ENCODE data around the gene RRP7A. TPM values are rescaled to one million over a fixed set of nuclear protein-coding genes. Genes with fewer than 3 reads are reported as not detected.
"Not testable (repeated sequence)": the region's sequence is repeated elsewhere in the genome, so short reads cannot be mapped to it uniquely, and the experiment has no call there.

RRP7A gene
- total and polyA plus RNA-seq, 4 donors: 8.6 to 12.1 (median 10.3) TPM

GRCh38 chr22:42560781-42561180 lies 41.2 kb upstream of the RRP7A start:
- Histone ChIP-seq H3K27ac (ENCODE audit: low read depth in 1 of 2, low read length in 2 of 2) (no peak overlapping the region), H3K9me3 (ENCODE audit: control insufficient read depth in 4 of 4, low read length in 3 of 4) (no peaks in the 10 kb centered on the region), H3K27me3 (ENCODE audit: control insufficient read depth in 4 of 4, insufficient read depth in 4 of 4, low read length in 3 of 4) (no peaks in the 10 kb centered on the region), H3K36me3 (ENCODE audit: control insufficient read depth in 4 of 4, insufficient read depth in 3 of 4, low read depth in 1 of 4, low read length in 3 of 4) (no peaks in the 10 kb centered on the region), H3K4me3 (ENCODE audit: low read depth in 1 of 3, low read length in 3 of 3) (no peak overlapping the region), H3K4me1 (ENCODE audit: control insufficient read depth in 4 of 4, insufficient read depth in 4 of 4, low read length in 3 of 4) (peaks cover 0 to 6% (median 1%) of the 10 kb centered on the region in 4 donors), H3K9ac (ENCODE audit: low read depth in 1 of 2, low read length in 2 of 2) (no peak overlapping the region)
- DNase-seq (ENCODE audit: low spot score): no peak
- WGBS: 84% methylated on average over 7 of the region's 7 CpGs
- TF ChIP-seq ATF3 (IDR thresholded peaks at IDR 0.05) (no peak), NR2F2 (IDR thresholded peaks at IDR 0.05) (no peak), MAX (IDR thresholded peaks at IDR 0.05) (no peak), CTCF (IDR thresholded peaks at IDR 0.05; ENCODE audit: low read depth, low read length, missing input control) (peak; percentile 5), RAD21 (IDR thresholded peaks at IDR 0.05) (peak in 1 of 2 donors; percentile 66), SP1 (IDR thresholded peaks at IDR 0.05) (no peak)

- Histone ChIP-seq H3K4me1 (ENCODE audit: control insufficient read depth in 4 of 4, insufficient read depth in 4 of 4, low read length in 3 of 4) (peaks cover 0 to 6% (median 1%) of the 10 kb centered on the region in 4 donors), H3K4me3 (ENCODE audit: low read depth in 1 of 3, low read length in 3 of 3) (no peak overlapping the region), H3K27ac (ENCODE audit: low read depth in 1 of 2, low read length in 2 of 2) (no peak overlapping the region), H3K9me3 (ENCODE audit: control insufficient read depth in 4 of 4, low read length in 3 of 4) (no peaks in the 10 kb centered on the region), H3K9ac (ENCODE audit: low read depth in 1 of 2, low read length in 2 of 2) (no peak overlapping the region), H3K36me3 (ENCODE audit: control insufficient read depth in 4 of 4, insufficient read depth in 3 of 4, low read depth in 1 of 4, low read length in 3 of 4) (no peaks in the 10 kb centered on the region), H3K27me3 (ENCODE audit: control insufficient read depth in 4 of 4, insufficient read depth in 4 of 4, low read length in 3 of 4) (no peaks in the 10 kb centered on the region)
- TF ChIP-seq YY1 (IDR thresholded peaks at IDR 0.05) (no peak), HNF4G (IDR thresholded peaks at IDR 0.05) (no peak), TAF1 (conservative IDR thresholded peaks at IDR 0.05) (no peak), GABPA (IDR thresholded peaks at IDR 0.05 in 1 of 2, conservative IDR thresholded peaks at IDR 0.05 in 1 of 2) (no peak), ATF3 (IDR thresholded peaks at IDR 0.05) (no peak), NR2F2 (IDR thresholded peaks at IDR 0.05) (no peak), SP1 (IDR thresholded peaks at IDR 0.05) (no peak), EGR1 (IDR thresholded peaks at IDR 0.05; ENCODE audit: low read depth in 2 of 2) (no peak), HNF4A (conservative IDR thresholded peaks at IDR 0.05) (no peak), RXRA (IDR thresholded peaks at IDR 0.05) (no peak), FOXA2 (IDR thresholded peaks at IDR 0.05) (no peak)
- WGBS: 92% methylated on average over 8 of the region's 8 CpGs
- no peak for DNase-seq (ENCODE audit: low spot score)
Measured at GRCh38 chr22:42560381-42560780, 40.8 kb upstream of the RRP7A start.

GRCh38 chr22:42553475-42554361 lies 34.1 kb upstream of the RRP7A start, which contains the start of gene SERHL2:
Gene SERHL2 (plus strand): TSS chr22:42553956. CDS start chr22:42554021, 65 bp downstream.
- 6% methylated on average over 75 of the region's 75 CpGs for WGBS
- Histone ChIP-seq H3K4me3 (ENCODE audit: low read depth in 1 of 3, low read length in 3 of 3) (peak within 1 kb of the TSS; percentile 11 to 69 (median 53)), H3K9ac (ENCODE audit: low read depth in 1 of 2, low read length in 2 of 2) (no peak within 1 kb of the TSS), H3K9me3 (ENCODE audit: control insufficient read depth in 4 of 4, low read length in 3 of 4) (no peaks in the 10 kb centered on the region), H3K27me3 (ENCODE audit: control insufficient read depth in 4 of 4, insufficient read depth in 4 of 4, low read length in 3 of 4) (no peaks in the 10 kb centered on the region), H3K27ac (ENCODE audit: low read depth in 1 of 2, low read length in 2 of 2) (no peak within 1 kb of the TSS), H3K4me1 (ENCODE audit: control insufficient read depth in 4 of 4, insufficient read depth in 4 of 4, low read length in 3 of 4) (peaks cover 0 to 7% (median 4%) of the 10 kb centered on the region in 4 donors), H3K36me3 (ENCODE audit: control insufficient read depth in 4 of 4, insufficient read depth in 3 of 4, low read depth in 1 of 4, low read length in 3 of 4) (no peaks in the 10 kb centered on the region)
- TF ChIP-seq EGR1 (IDR thresholded peaks at IDR 0.05; ENCODE audit: low read depth in 2 of 2): no peak
- no peak for TF ChIP-seq ATF3 (IDR thresholded peaks at IDR 0.05)
- no peak for TF ChIP-seq JUND (IDR thresholded peaks at IDR 0.05)
- no peak for TF ChIP-seq GABPA (IDR thresholded peaks at IDR 0.05 in 1 of 2, conservative IDR thresholded peaks at IDR 0.05 in 1 of 2)
- no peak for TF ChIP-seq MAX (IDR thresholded peaks at IDR 0.05)
- TF ChIP-seq FOXA2 (IDR thresholded peaks at IDR 0.05): no peak
- TF ChIP-seq TAF1 (conservative IDR thresholded peaks at IDR 0.05): no peak
- TF ChIP-seq FOXA1 (IDR thresholded peaks at IDR 0.05): no peak
- TF ChIP-seq HNF4A (conservative IDR thresholded peaks at IDR 0.05): no peak
- no peak for TF ChIP-seq HNF4G (IDR thresholded peaks at IDR 0.05)
- no peak for TF ChIP-seq SP1 (IDR thresholded peaks at IDR 0.05)
- no peak for TF ChIP-seq RAD21 (IDR thresholded peaks at IDR 0.05)
- TF ChIP-seq YY1 (IDR thresholded peaks at IDR 0.05): no peak
- TF ChIP-seq ZBTB33 (IDR thresholded peaks at IDR 0.05): no peak
- peak; percentile 100 for DNase-seq (ENCODE audit: low spot score)

GRCh38 chr22:42552294-42552647 lies 32.7 kb upstream of the RRP7A start:
- H3K36me3 ChIP-seq (ENCODE audit: control insufficient read depth in 4 of 4, insufficient read depth in 3 of 4, low read depth in 1 of 4, low read length in 3 of 4); H3K4me3 ChIP-seq (ENCODE audit: low read depth in 1 of 3, low read length in 3 of 3); H3K27ac ChIP-seq (ENCODE audit: low read depth in 1 of 2, low read length in 2 of 2); DNase-seq (ENCODE audit: low spot score); H3K4me1 ChIP-seq (ENCODE audit: control insufficient read depth in 4 of 4, insufficient read depth in 4 of 4, low read length in 3 of 4); H3K9me3 ChIP-seq (ENCODE audit: control insufficient read depth in 4 of 4, low read length in 3 of 4); H3K27me3 ChIP-seq (ENCODE audit: control insufficient read depth in 4 of 4, insufficient read depth in 4 of 4, low read length in 3 of 4); H3K9ac ChIP-seq (ENCODE audit: low read depth in 1 of 2, low read length in 2 of 2): not testable (repeated sequence)
- 90% methylated on average over 6 of the region's 6 CpGs for WGBS
